NCI-H128 (cell line): ENCODE data around the gene RHOA.
"Not testable (repeated sequence)": the region's sequence is repeated elsewhere in the genome, so short reads cannot be mapped to it uniquely, and the experiment has no call there.

Source experiments
- DNase-seq: peaks from one replicate; lab custom pipeline; 2025; ENCODE audit not compliant: unreplicated experiment; lab: John Stamatoyannopoulos, UW

RHOA gene

GRCh38 chr3:49333091-49333490 is 78.7 kb downstream of the RHOA start:
- DNase-seq, result no peak

- no peak for DNase-seq
Observed at GRCh38 chr3:49329186-49329585, 82.6 kb downstream of the RHOA start.

GRCh38 chr3:49328350-49328749 is 83.4 kb downstream of the RHOA start:
- DNase-seq, result not testable (repeated sequence)

GRCh38 chr3:49327485-49327884 is 84.3 kb downstream of the RHOA start:
- no peak for DNase-seq

GRCh38 chr3:49324768-49325167 is 87.0 kb downstream of the RHOA start:
- no peak for DNase-seq

- no peak for DNase-seq
Observed at GRCh38 chr3:49316696-49317457, 94.9 kb downstream of the RHOA start.

- no peak for DNase-seq
Observed at GRCh38 chr3:49313896-49314688, 97.7 kb downstream of the RHOA start.

GRCh38 chr3:49311283-49311682 is 100.5 kb downstream of the RHOA start:
- DNase-seq, result no peak

- no peak for DNase-seq
Observed at GRCh38 chr3:49310677-49311076, 101.1 kb downstream of the RHOA start.
